OCI-LY1 (cell line): ENCODE results near the gene LRRC14B.

Experiments
- H2AFZ ChIP-seq: fragments of 200-600 bp; sonication (generic), shearing (Covaris generic); 2 replicates; pipeline ENCODE4 v1.6.0; 2014; ENCODE audit warnings: antibody characterized with exemption, mild to moderate bottlenecking, low read length
- H3F3A ChIP-seq: fragments of 200-600 bp; sonication (generic), shearing (Covaris generic); 2 replicates; pipeline ENCODE4 v1.6.0; 2014; ENCODE audit warnings: mild to moderate bottlenecking, antibody characterized with exemption, low read length, moderate library complexity; ENCODE audit not compliant: insufficient read depth
- H3K27ac ChIP-seq: fragments of 200-600 bp; sonication (generic); 2 replicates; pipeline ENCODE4 v1.5.1; 2014; ENCODE audit warnings: low read length, mixed run types, mild to moderate bottlenecking, low read depth; ENCODE audit not compliant: poor library complexity, severe bottlenecking
- H3K27me3 ChIP-seq: fragments of 200-600 bp; sonication (generic); 2 replicates; pipeline ENCODE4 v1.6.0; 2014; ENCODE audit warnings: antibody characterized with exemption, mild to moderate bottlenecking, low read length, moderate library complexity; ENCODE audit not compliant: insufficient read depth
- H3K36me3 ChIP-seq: fragments of 200-600 bp; sonication (generic); 2 replicates; pipeline ENCODE4 v1.6.1; 2014; ENCODE audit warnings: mild to moderate bottlenecking, antibody characterized with exemption, low read length, moderate library complexity, mixed read lengths; ENCODE audit not compliant: insufficient read depth
- H3K4me1 ChIP-seq: fragments of 200-600 bp; sonication (generic); 2 replicates; pipeline ENCODE4 v1.5.1; 2014; ENCODE audit warnings: mild to moderate bottlenecking, low read length, moderate library complexity; ENCODE audit not compliant: insufficient read depth, severe bottlenecking
- H3K4me2 ChIP-seq: fragments of 200-600 bp; sonication (generic), shearing (Covaris generic); 2 replicates; pipeline ENCODE4 v1.6.1; 2014; ENCODE audit warnings: low read length
- H3K4me3 ChIP-seq: fragments of 200-600 bp; sonication (generic); 2 replicates; pipeline ENCODE4 v1.5.1; 2014; ENCODE audit warnings: low read length, low read depth, mild to moderate bottlenecking, mixed read lengths; ENCODE audit not compliant: poor library complexity, severe bottlenecking
- H3K79me2 ChIP-seq: fragments of 200-600 bp; shearing (Covaris generic); 2 replicates; pipeline ENCODE4 v1.6.1; 2016; ENCODE audit warnings: mixed run types, low read length, mixed read lengths; ENCODE audit not compliant: insufficient read depth
- H3K9ac ChIP-seq: fragments of 200-600 bp; sonication (generic), shearing (Covaris generic); 2 replicates; pipeline ENCODE4 v1.6.1; 2014; ENCODE audit warnings: mild to moderate bottlenecking, low read length, mixed read lengths
- H3K9me2 ChIP-seq: fragments of 200-600 bp; sonication (generic), shearing (Covaris generic); 2 replicates; pipeline ENCODE4 v1.6.1; 2014; ENCODE audit warnings: low read depth, mild to moderate bottlenecking, low read length, mixed read lengths
- H3K9me3 ChIP-seq: fragments of 200-600 bp; shearing (Covaris generic); 2 replicates; pipeline ENCODE4 v1.6.1; 2014; ENCODE audit warnings: low read length, mixed read lengths
- H4K20me1 ChIP-seq: fragments of 200-600 bp; sonication (generic), shearing (Covaris generic); 2 replicates; pipeline ENCODE4 v1.6.0; 2016; ENCODE audit warnings: mild to moderate bottlenecking, low read length; ENCODE audit not compliant: insufficient read depth
- CTCF ChIP-seq: fragments of 200-600 bp; sonication (generic), shearing (Covaris generic); IDR thresholded peaks from 2 replicates; pipeline ENCODE4 v1.5.1; 2017; ENCODE audit warnings: mild to moderate bottlenecking, antibody characterized with exemption, low read length, moderate library complexity, mixed read lengths
- EZH2 ChIP-seq: fragments of 200-600 bp; sonication (generic), shearing (Covaris generic); IDR thresholded peaks from 2 replicates; pipeline ENCODE4 v1.8.0; 2017; ENCODE audit warnings: borderline replicate concordance, mixed run types, mild to moderate bottlenecking, antibody characterized with exemption, low read length, moderate library complexity, mixed read lengths

LRRC14B gene

GRCh38 chr5:174291-174600, 17.0 kb upstream of the LRRC14B start:
- Histone ChIP-seq H3K9ac (no peak overlapping the region), H3K9me2 (no peaks in the 10 kb centered on the region), H3K4me2 (no peak overlapping the region), H2AFZ (no peak overlapping the region), H3K36me3 (no peaks in the 10 kb centered on the region), H3K4me1 (no peaks in the 10 kb centered on the region), H3K27me3 (0 out of 2 replicates have a peak, but pooled peaks cover 4% of the 10 kb centered on the region), H3K9me3 (no peaks in the 10 kb centered on the region), H3K4me3 (no peak overlapping the region), H4K20me1 (no peaks in the 10 kb centered on the region), H3F3A (no peaks in the 10 kb centered on the region), H3K79me2 (no peaks in the 10 kb centered on the region), H3K27ac (no peak overlapping the region)
- TF ChIP-seq EZH2 (no peak), CTCF (no peak)

GRCh38 chr5:174876-175465, 16.3 kb upstream of the LRRC14B start:
- no peaks in the 10 kb centered on the region for H3K79me2 ChIP-seq
- no peak overlapping the region for H3K4me3 ChIP-seq
- no peaks in the 10 kb centered on the region for H3K9me2 ChIP-seq
- H3K27ac ChIP-seq: no peak overlapping the region
- H3K36me3 ChIP-seq: no peaks in the 10 kb centered on the region
- H3K9ac ChIP-seq: no peak overlapping the region
- 0 out of 2 replicates have a peak, but pooled peaks cover 4% of the 10 kb centered on the region for H3K27me3 ChIP-seq
- no peak for TF ChIP-seq EZH2
- no peak for TF ChIP-seq CTCF
- no peaks in the 10 kb centered on the region for H3K9me3 ChIP-seq
- H3F3A ChIP-seq: no peaks in the 10 kb centered on the region
- H4K20me1 ChIP-seq: no peaks in the 10 kb centered on the region
- H3K4me2 ChIP-seq: no peak overlapping the region
- H2AFZ ChIP-seq: no peak overlapping the region
- H3K4me1 ChIP-seq: no peaks in the 10 kb centered on the region

- Histone ChIP-seq H3K9me2 (no peaks in the 10 kb centered on the region), H2AFZ (no peak overlapping the region), H4K20me1 (no peaks in the 10 kb centered on the region), H3K4me2 (no peak overlapping the region), H3K27ac (no peak overlapping the region), H3K36me3 (no peaks in the 10 kb centered on the region), H3K79me2 (no peaks in the 10 kb centered on the region), H3K4me3 (no peak overlapping the region), H3F3A (no peaks in the 10 kb centered on the region), H3K9me3 (no peaks in the 10 kb centered on the region), H3K9ac (no peak overlapping the region), H3K4me1 (no peaks in the 10 kb centered on the region), H3K27me3 (peaks cover 8% of the 10 kb centered on the region; the same call in 1 of the 2 replicates)
- TF ChIP-seq EZH2: no peak
- TF ChIP-seq CTCF: no peak
These were observed 14.9 kb upstream of the LRRC14B start for GRCh38 chr5:176296-176823.
